Endodermal cell (in vitro differentiated cells): ENCODE results near the gene BLVRB. TPM values are rescaled to one million over a fixed set of nuclear protein-coding genes. Genes with fewer than 3 reads are reported as not detected.
"Not testable (repeated sequence)": the region's sequence is repeated elsewhere in the genome, so short reads cannot be mapped to it uniquely, and the experiment has no call there.

Experiments used
- DNase-seq: peaks from one replicate; pipeline ENCODE4 v3.0.0-alpha.2; 2017
- H3K27ac ChIP-seq: 2 replicates; pipeline ENCODE4 v1.5.1; 2013; ENCODE audit warnings: mild to moderate bottlenecking, low read depth, low read length, moderate library complexity
- H3K27me3 ChIP-seq: 2 replicates; pipeline ENCODE4 v1.6.1; 2013; ENCODE audit warnings: mild to moderate bottlenecking, low read length, moderate library complexity; ENCODE audit not compliant: insufficient read depth, control insufficient read depth, poor library complexity, severe bottlenecking
- H3K36me3 ChIP-seq: 2 replicates; pipeline ENCODE4 v1.7.0; 2013; ENCODE audit warnings: mild to moderate bottlenecking, low read length, moderate library complexity; ENCODE audit not compliant: control insufficient read depth, insufficient read depth
- H3K4me1 ChIP-seq: one replicate; pipeline ENCODE4 v1.7.0; 2013; ENCODE audit warnings: low read length; ENCODE audit not compliant: control insufficient read depth, insufficient read depth
- H3K4me3 ChIP-seq: 2 replicates; pipeline ENCODE4 v1.5.1; 2013; ENCODE audit warnings: mild to moderate bottlenecking, low read length, moderate library complexity
- H3K9ac ChIP-seq: 2 replicates; pipeline ENCODE4 v1.6.1; 2013; ENCODE audit warnings: mild to moderate bottlenecking, low read length, moderate library complexity; ENCODE audit not compliant: poor library complexity, severe bottlenecking; ENCODE audit errors: extremely low read depth
- H3K9me3 ChIP-seq: 2 replicates; pipeline ENCODE4 v1.6.1; 2013; ENCODE audit warnings: mild to moderate bottlenecking, low read length, moderate library complexity; ENCODE audit not compliant: control insufficient read depth
- H3K27ac Mint-ChIP-seq: 2 replicates; pipeline ENCODE4 v1.8.0; 2020; ENCODE audit warnings: mixed read lengths
- H3K27me3 Mint-ChIP-seq: 2 replicates; pipeline ENCODE4 v1.8.0; 2021; ENCODE audit warnings: mild to moderate bottlenecking, mixed read lengths; ENCODE audit not compliant: insufficient read depth
- H3K36me3 Mint-ChIP-seq: 2 replicates; pipeline ENCODE4 v1.8.0; 2020; ENCODE audit warnings: low read depth, mixed read lengths
- H3K4me1 Mint-ChIP-seq: 2 replicates; pipeline ENCODE4 v1.8.0; 2020; ENCODE audit warnings: mixed read lengths
- H3K4me3 Mint-ChIP-seq: 2 replicates; pipeline ENCODE4 v1.8.0; 2020; ENCODE audit warnings: mild to moderate bottlenecking, moderate library complexity, mixed read lengths
- H3K9me3 Mint-ChIP-seq: 2 replicates; pipeline ENCODE4 v1.8.0; 2020; ENCODE audit warnings: mild to moderate bottlenecking, mixed read lengths
- CTCF ChIP-seq: fragments of 200-600 bp; sonication (generic); conservative IDR thresholded peaks from 2 replicates; pipeline ENCODE4 v1.5.0; 2021; ENCODE audit warnings: antibody characterized with exemption, mild to moderate bottlenecking
- WGBS, 2 experiments: methylation state at CpG; one replicate each; pipeline versions ENCODE4 v1.1.5 to v1.1.7; 2013; ENCODE audit warnings: missing lambda C conversion rate in 2 of 2, mixed read lengths in 1 of 2; ENCODE audit not compliant: insufficient coverage in 1 of 2, insufficient read length in 1 of 2; 5-methylcytosine and 5-hydroxymethylcytosine counted together
- total RNA-seq, 2 donors: library from RNA; stranded (reverse); fragmentation: NEBNext Ultra II Directional in 1 of 2; extraction: Animal tissue kit (Norgen Biotek cat#: 25700) in 1 of 2; gene quantifications; 2 replicates in 1 of 2; 3 replicates in 1 of 2; pipeline ENCODE4 v1.2.1, GENCODE V29; 2021

BLVRB gene
- total RNA-seq, 2 donors from 2014 or later: 24.7 to 41.0 TPM

DNA sequence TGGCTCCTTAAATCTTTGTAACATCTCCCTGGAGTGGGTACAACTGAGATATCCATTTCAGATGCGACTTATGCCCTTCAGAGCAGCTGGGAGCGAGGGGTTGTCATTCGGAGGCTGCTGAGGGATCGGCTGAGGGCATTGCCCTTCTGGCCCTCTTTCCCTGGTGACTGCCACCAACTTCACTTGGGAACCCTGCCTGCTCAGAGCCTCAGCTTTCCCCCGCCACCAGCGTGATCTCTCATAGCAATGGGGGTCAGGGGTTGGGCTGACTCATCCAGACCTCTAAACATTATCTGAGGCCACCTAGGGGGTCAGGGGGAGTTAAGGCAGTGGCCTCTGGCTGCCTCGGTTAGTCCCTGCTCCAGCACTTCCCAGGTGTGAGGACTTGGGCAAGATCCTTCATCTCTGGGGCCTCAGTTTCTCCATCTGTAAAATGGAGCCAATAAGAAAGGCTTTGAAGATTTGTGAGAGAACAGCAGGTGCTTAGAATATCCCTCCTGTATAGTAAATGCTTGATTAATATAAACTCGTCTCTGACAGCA is 53.5 kb downstream of the BLVRB start:
- WGBS, 2 experiments: 77 to 87% methylated on average over 4 to 8 of the region's 8 CpGs
- DNase-seq: peak; percentile 55
- H3K9me3 Mint-ChIP-seq: no peaks in the 10 kb centered on the region
- H3K27ac ChIP-seq: no peak overlapping the region
- H3K27ac Mint-ChIP-seq: no peak overlapping the region
- H3K27me3 Mint-ChIP-seq: no peaks in the 10 kb centered on the region
- H3K4me3 Mint-ChIP-seq: no peak overlapping the region
- no peaks in the 10 kb centered on the region for H3K27me3 ChIP-seq
- H3K9me3 ChIP-seq: no peaks in the 10 kb centered on the region
- H3K4me3 ChIP-seq: no peak overlapping the region
- H3K36me3 Mint-ChIP-seq: no peaks in the 10 kb centered on the region
- H3K4me1 ChIP-seq: no peaks in the 10 kb centered on the region
- H3K9ac ChIP-seq: no peak overlapping the region
- H3K36me3 ChIP-seq: no peaks in the 10 kb centered on the region
- TF ChIP-seq CTCF: no peak
- peaks cover 5% of the 10 kb centered on the region for H3K4me1 Mint-ChIP-seq

GRCh38 chr19:40411125-40411842 is 54.3 kb downstream of the BLVRB start:
- H3K4me3 ChIP-seq: no peak overlapping the region
- H3K9me3 Mint-ChIP-seq: no peaks in the 10 kb centered on the region
- H3K27me3 ChIP-seq: no peaks in the 10 kb centered on the region
- no peaks in the 10 kb centered on the region for H3K9me3 ChIP-seq
- WGBS, 2 experiments: 83 to 85% methylated on average over 11 to 16 of the region's 16 CpGs
- H3K27ac Mint-ChIP-seq: no peak overlapping the region
- H3K27me3 Mint-ChIP-seq: no peaks in the 10 kb centered on the region
- H3K27ac ChIP-seq: no peak overlapping the region
- TF ChIP-seq CTCF: no peak
- no peaks in the 10 kb centered on the region for H3K36me3 Mint-ChIP-seq
- no peaks in the 10 kb centered on the region for H3K36me3 ChIP-seq
- DNase-seq: peak; percentile 45
- H3K4me1 ChIP-seq: no peaks in the 10 kb centered on the region
- peaks cover 5% of the 10 kb centered on the region for H3K4me1 Mint-ChIP-seq
- no peak overlapping the region for H3K9ac ChIP-seq
- H3K4me3 Mint-ChIP-seq: no peak overlapping the region

DNA sequence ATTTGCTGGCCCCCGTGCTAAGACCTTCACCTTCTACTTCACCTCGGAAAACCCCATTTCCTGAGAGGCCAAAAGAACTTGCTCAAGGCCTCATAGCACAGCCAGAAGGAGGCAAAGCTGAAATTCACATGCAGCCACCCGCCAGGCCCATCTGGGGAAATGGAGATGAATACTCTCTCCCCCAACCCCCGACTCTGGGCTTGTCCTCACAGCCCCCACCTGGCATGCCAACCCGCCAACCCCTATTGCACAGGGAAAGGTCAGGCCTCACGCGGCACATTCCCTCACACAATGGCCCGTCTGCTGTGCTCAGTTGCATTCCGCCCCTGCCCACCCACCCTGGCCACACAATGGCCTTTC is 55.5 kb downstream of the BLVRB start:
- H3K9ac ChIP-seq: no peak overlapping the region
- Mint-ChIP-seq H3K27ac (no peak overlapping the region), H3K27me3 (no peaks in the 10 kb centered on the region), H3K4me3 (no peak overlapping the region), H3K36me3 (no peaks in the 10 kb centered on the region), H3K4me1 (peaks cover 5% of the 10 kb centered on the region), H3K9me3 (no peaks in the 10 kb centered on the region)
- no peak for TF ChIP-seq CTCF
- H3K4me1 ChIP-seq: no peaks in the 10 kb centered on the region
- DNase-seq: peak; percentile 72
- H3K9me3 ChIP-seq: no peaks in the 10 kb centered on the region
- peak overlapping the region; percentile 38 for H3K27ac ChIP-seq
- H3K4me3 ChIP-seq: no peak overlapping the region
- H3K36me3 ChIP-seq: no peaks in the 10 kb centered on the region
- WGBS, 2 experiments: 56 to 73% methylated on average over 3 to 9 of the region's 9 CpGs
- no peaks in the 10 kb centered on the region for H3K27me3 ChIP-seq

- WGBS, 2 experiments: 71 to 93% methylated on average over 2 to 8 of the region's 8 CpGs
- H3K4me3 Mint-ChIP-seq, H3K9me3 ChIP-seq, H3K4me1 Mint-ChIP-seq, H3K36me3 ChIP-seq, H3K27me3 ChIP-seq, H3K27me3 Mint-ChIP-seq, H3K27ac Mint-ChIP-seq, H3K4me3 ChIP-seq, H3K9ac ChIP-seq, H3K9me3 Mint-ChIP-seq, DNase-seq, H3K36me3 Mint-ChIP-seq, H3K27ac ChIP-seq, H3K4me1 ChIP-seq: not testable (repeated sequence)
Observed at GRCh38 chr19:40408598-40408925, 57.0 kb downstream of the BLVRB start.
